GM10266 (cell line): ENCODE data around the gene RAD51.

ENCODE experiments used
- DNase-seq: peaks from one replicate; pipeline ENCODE4 v3.0.0; 2012; ENCODE audit errors: extremely low spot score
- TF ChIP-seq, protein P1 (sequence below): IDR thresholded peaks from 2 replicates; pipeline ENCODE4 v1.5.1; 2012; ENCODE audit warnings: mild to moderate bottlenecking, low read depth; ENCODE audit not compliant: control insufficient read depth, insufficient read depth; ENCODE audit errors: missing control alignments

RAD51 gene

GRCh38 chr15:40684381-40684780, 10.6 kb upstream of the RAD51 start:
- no peak for DNase-seq
- TF ChIP-seq, protein P1, sequence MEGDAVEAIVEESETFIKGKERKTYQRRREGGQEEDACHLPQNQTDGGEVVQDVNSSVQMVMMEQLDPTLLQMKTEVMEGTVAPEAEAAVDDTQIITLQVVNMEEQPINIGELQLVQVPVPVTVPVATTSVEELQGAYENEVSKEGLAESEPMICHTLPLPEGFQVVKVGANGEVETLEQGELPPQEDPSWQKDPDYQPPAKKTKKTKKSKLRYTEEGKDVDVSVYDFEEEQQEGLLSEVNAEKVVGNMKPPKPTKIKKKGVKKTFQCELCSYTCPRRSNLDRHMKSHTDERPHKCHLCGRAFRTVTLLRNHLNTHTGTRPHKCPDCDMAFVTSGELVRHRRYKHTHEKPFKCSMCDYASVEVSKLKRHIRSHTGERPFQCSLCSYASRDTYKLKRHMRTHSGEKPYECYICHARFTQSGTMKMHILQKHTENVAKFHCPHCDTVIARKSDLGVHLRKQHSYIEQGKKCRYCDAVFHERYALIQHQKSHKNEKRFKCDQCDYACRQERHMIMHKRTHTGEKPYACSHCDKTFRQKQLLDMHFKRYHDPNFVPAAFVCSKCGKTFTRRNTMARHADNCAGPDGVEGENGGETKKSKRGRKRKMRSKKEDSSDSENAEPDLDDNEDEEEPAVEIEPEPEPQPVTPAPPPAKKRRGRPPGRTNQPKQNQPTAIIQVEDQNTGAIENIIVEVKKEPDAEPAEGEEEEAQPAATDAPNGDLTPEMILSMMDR: no peak

- no peak for DNase-seq
- TF ChIP-seq, protein P1: no peak
These were observed 9.6 kb upstream of the RAD51 start for GRCh38 chr15:40685376-40685775.

DNA sequence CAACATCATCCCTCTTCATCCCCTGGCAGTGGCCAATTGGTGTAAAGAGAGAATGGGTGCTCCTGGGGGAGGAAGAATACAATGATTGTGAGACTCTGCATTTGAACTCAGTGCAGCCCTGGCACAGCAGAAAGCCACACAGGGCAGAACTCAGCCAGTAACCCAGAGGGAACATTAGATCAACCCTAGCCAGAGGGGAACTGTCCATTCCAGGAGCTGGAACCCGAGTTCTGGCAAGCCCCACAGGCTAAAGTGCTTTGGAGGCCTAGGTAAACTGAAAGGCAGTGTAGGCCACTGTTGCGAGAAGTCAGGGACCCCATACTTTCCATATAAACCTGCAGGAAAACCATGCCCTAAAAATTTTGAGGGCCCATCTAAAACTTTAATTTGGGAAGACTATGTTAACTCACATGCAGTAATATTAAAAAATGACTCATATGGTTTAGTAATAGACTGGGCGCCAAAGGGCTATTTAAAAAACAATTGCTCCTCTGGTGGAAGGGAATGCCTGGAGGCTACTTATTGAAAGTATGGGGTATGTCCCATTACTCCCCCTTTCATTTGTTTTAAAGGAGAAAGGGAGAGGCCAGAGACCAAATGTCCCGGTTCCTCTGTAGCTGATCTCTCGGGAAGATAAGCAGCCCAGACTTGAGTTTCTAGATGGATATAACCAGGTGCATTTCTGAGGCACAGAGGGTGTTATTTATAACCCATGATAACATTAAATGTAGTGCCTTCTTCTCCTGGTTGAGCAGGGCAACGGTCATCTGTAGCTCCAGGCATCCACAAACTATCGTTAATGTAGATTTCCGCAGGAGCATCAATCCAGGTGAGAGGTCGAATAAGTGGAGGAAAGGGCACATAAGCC, 5.8 kb upstream of the RAD51 start:
- TF ChIP-seq, protein P1: no peak

DNA sequence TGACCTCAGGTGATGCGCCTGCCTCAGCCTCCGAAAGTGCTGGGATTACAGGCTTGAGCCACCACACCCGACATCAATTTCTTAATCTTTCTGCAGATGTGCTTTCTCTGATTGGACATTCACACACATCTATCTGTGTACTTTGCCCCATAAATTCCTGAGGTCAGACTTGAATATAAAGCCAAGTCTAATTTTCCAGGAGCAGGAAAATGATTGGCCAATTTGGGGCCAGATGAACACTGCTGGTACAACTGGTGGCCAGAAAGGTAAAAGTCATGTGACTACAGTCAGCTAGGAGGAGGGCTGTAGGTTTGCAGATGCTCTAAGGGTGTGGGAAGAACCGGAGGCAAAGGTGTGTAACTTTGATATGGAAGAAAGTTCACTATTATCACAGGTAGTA, 3.2 kb upstream of the RAD51 start:
- TF ChIP-seq, protein P1: no peak
- DNase-seq: no peak

More for the DNA sequence above, 5.8 kb upstream of the RAD51 start:
- no peak for DNase-seq

DNA sequence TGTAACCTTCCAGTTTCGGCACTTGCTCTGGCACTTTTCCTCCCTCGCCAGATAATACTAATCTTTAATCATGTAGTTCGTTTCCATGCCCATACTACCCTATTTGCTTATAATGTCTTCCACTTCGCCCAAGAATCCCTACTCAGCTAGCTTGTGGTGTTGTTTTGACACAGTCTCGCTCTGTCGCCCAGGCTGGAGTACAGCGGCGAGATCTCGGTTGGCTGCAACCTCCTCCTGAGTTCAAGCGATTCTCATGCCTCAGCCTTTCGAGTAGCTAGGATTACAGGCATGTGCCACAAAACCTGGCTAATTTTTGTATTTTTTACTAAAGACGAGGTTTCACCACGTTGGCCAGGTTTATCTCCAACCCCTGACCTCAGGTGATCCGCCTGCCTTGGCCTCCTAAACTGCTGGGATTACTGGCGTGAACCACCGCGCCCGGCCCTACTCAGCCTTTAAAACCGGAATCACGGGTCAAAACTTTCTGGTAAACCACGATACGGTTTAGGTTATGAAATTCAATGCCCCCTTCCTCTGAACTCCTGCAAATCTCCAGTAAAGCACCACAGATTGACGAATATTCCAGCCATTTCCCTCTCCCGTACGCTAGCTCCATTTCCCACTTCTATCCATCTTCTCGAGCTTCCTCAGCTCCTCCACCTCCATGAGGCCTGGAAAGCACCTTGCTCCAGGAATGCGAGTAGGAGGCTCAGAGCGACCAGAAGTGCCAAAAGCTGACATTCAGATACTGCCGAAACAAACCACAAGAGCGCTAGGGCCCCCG, 878 bp upstream of the RAD51 start:
- DNase-seq: peak; percentile 27
- TF ChIP-seq, protein P1: no peak

DNA sequence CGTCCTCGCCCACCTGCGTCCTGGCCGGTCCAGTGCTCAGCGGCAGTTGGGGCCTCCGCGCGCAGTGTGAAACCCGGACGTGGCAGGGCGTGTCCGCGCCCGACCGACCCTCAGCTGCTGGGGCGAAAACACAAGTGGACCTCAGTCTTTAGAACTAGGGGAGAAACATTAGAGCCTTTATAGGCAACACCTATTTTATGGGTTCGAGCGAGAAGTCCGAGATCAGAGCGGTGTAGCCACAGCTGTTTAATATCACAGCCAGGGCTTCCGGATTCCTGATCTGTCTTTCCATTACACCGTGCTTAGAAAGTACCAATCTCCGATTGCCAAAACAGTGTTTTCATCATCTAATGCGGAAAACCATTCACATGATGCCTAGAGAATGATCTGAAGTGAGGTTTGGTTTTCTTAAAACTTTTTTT, 506 bp downstream of the RAD51 start:
- TF ChIP-seq, protein P1: no peak
- peak; percentile 35 for DNase-seq
